ENCODE data around the gene XRCC4. TPM values are rescaled to one million over a fixed set of nuclear protein-coding genes. Genes with fewer than 3 reads are reported as not detected.

The XRCC4 gene
- total RNA-seq, 6 experiments from 2014 or later = 13.6 to 17.1 (median 14.4) TPM

GRCh38 chr5:83388608-83389007, 311.3 kb downstream of the XRCC4 start:
- TF ChIP-seq CTCF (IDR thresholded peaks at IDR 0.05) = no peak
- DNase-seq = no peak
- peaks cover 12% of the 10 kb centered on the region for H3K4me1 Mint-ChIP-seq (ENCODE audit: low read depth)
- no peaks in the 10 kb centered on the region for H3K9me3 Mint-ChIP-seq
- H3K27me3 Mint-ChIP-seq (ENCODE audit: insufficient read depth) = no peaks in the 10 kb centered on the region
- H3K4me3 Mint-ChIP-seq = no peak overlapping the region
- no peak overlapping the region for H3K27ac Mint-ChIP-seq
- H3K36me3 Mint-ChIP-seq (ENCODE audit: low read depth) = no peaks in the 10 kb centered on the region

GRCh38 chr5:83392766-83393503, 315.6 kb downstream of the XRCC4 start:
- H3K4me3 Mint-ChIP-seq = no peak overlapping the region
- no peaks in the 10 kb centered on the region for H3K4me1 Mint-ChIP-seq (ENCODE audit: low read depth)
- no peak for DNase-seq
- H3K36me3 Mint-ChIP-seq (ENCODE audit: low read depth) = no peaks in the 10 kb centered on the region
- no peaks in the 10 kb centered on the region for H3K9me3 Mint-ChIP-seq
- H3K27ac Mint-ChIP-seq = no peak overlapping the region
- H3K27me3 Mint-ChIP-seq (ENCODE audit: insufficient read depth) = no peaks in the 10 kb centered on the region; the same call in 1 of the 2 replicates
- no peak for TF ChIP-seq CTCF (IDR thresholded peaks at IDR 0.05)

- DNase-seq = no peak
- H3K4me3 Mint-ChIP-seq = no peak overlapping the region
- H3K27ac Mint-ChIP-seq = no peak overlapping the region
- TF ChIP-seq CTCF (IDR thresholded peaks at IDR 0.05) = no peak
- no peaks in the 10 kb centered on the region; the same call in 1 of the 2 replicates for H3K27me3 Mint-ChIP-seq (ENCODE audit: insufficient read depth)
- no peaks in the 10 kb centered on the region for H3K36me3 Mint-ChIP-seq (ENCODE audit: low read depth)
- H3K9me3 Mint-ChIP-seq = no peaks in the 10 kb centered on the region
- no peaks in the 10 kb centered on the region for H3K4me1 Mint-ChIP-seq (ENCODE audit: low read depth)
Measured at GRCh38 chr5:83393504-83393866, 316.1 kb downstream of the XRCC4 start.

- H3K4me3 Mint-ChIP-seq = no peak overlapping the region
- no peak for TF ChIP-seq CTCF (IDR thresholded peaks at IDR 0.05)
- no peaks in the 10 kb centered on the region for H3K9me3 Mint-ChIP-seq
Measured at GRCh38 chr5:83394190-83394589, 316.8 kb downstream of the XRCC4 start.

GRCh38 chr5:83396662-83397061, 319.3 kb downstream of the XRCC4 start:
- H3K27me3 Mint-ChIP-seq (ENCODE audit: insufficient read depth) = no peaks in the 10 kb centered on the region; the same call in 1 of the 2 replicates
- H3K36me3 Mint-ChIP-seq (ENCODE audit: low read depth) = no peaks in the 10 kb centered on the region
- no peak for DNase-seq

More at GRCh38 chr5:83394190-83394589, 316.8 kb downstream of the XRCC4 start:
- Mint-ChIP-seq H3K27me3 (ENCODE audit: insufficient read depth) (no peaks in the 10 kb centered on the region; the same call in 1 of the 2 replicates), H3K4me1 (ENCODE audit: low read depth) (no peaks in the 10 kb centered on the region), H3K36me3 (ENCODE audit: low read depth) (no peaks in the 10 kb centered on the region), H3K27ac (no peak overlapping the region)
- no peak for DNase-seq

More at GRCh38 chr5:83396662-83397061, 319.3 kb downstream of the XRCC4 start:
- H3K27ac Mint-ChIP-seq = no peak overlapping the region
- H3K9me3 Mint-ChIP-seq = no peaks in the 10 kb centered on the region
- no peak for TF ChIP-seq CTCF (IDR thresholded peaks at IDR 0.05)
- no peak overlapping the region for H3K4me3 Mint-ChIP-seq
- H3K4me1 Mint-ChIP-seq (ENCODE audit: low read depth) = peaks cover 8% of the 10 kb centered on the region; the same call in 1 of the 2 replicates

Measured in HFFc6 (cell line).